TTC549 (cell line): ENCODE data around the gene COL18A1.

ENCODE experiments used
- FAIRE-seq: peaks from 2 replicates; lab custom pipeline; 2012; peaks lifted over from hg19 to GRCh38; lab: Jason Lieb, UNC

COL18A1 gene

DNA sequence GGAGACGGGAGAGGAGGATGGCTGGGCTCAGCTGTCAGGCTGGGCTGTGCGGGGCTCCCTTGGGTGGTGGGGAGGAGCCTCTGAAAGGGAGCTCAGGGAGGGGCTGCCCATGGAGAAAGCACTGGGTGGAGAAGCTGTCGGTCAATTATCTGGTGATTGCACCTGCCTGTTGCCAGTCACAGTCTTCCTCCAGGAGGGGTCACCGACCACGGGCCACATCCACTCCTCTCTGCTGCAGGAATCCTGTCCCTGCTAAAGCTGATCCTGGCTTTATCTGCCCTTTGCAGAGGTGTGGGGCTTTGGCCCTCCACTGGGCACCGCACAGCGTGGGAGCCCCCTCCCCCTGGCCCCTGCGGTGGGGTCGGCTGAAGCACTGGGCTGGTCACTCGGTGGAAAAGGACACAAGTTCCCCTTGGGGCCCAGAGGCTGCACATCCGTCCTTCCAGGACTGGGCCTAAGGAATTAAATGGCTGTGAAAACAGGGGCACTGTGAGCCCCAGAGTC, 21.8 kb upstream of the COL18A1 start:
- no peak for FAIRE-seq

- FAIRE-seq: no peak
Measured at GRCh38 chr21:45383615-45384201, 21.3 kb upstream of the COL18A1 start.

GRCh38 chr21:45384656-45385548, 20.1 kb upstream of the COL18A1 start:
- FAIRE-seq: no peak

- no peak for FAIRE-seq
Measured at GRCh38 chr21:45385549-45386050, 19.4 kb upstream of the COL18A1 start.

GRCh38 chr21:45386336-45386727, 18.6 kb upstream of the COL18A1 start:
- FAIRE-seq: no peak

DNA sequence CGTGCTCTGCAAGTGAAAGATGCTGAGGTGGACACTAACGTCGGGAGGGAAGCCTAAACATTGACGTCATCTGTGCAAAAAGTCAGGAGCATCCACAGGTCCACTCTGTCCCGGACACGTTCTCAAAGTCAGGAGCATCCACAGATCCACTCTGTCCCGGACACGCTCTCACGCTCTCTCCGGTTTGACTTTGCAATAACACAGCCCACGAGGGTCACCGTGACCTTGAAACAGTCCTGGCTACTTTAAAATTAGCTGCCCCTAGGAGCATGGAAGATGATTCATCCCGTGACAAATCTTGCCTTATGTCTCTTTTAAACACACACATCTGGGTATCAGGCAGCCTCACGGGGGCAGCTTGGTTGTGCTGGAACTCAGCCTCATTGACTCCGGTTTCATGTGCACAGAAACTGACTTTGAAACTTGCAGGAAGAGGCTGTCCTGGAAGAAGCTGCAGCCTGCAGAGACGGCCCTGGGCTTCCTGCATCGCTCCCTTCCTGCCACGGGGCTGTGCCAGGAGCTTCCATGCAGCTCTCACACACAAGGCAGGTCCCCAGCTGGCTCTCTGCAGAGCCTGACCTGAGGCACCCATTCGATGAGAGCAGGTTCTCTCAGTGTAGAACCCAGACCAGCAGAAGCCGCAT, 18.1 kb upstream of the COL18A1 start:
- no peak for FAIRE-seq

DNA sequence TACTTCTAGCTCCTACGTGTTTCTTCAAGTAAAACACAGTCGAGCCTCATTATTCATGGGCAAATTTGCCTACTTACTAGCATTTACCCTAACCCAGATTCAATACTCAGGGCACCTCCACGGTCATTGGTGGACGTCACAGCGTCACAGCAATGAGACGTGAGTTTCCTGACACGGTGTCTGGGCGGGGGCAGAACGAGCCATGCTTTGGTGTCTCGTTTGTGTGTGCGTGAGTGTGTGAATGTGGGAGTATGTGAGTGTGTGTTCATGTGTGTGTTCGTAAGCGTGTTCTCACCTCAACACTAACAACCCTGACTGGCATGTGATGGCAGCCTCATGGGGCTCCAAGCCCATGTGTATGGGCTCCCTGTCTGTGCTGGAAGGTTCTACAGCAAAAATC, 17.5 kb upstream of the COL18A1 start:
- FAIRE-seq: no peak

DNA sequence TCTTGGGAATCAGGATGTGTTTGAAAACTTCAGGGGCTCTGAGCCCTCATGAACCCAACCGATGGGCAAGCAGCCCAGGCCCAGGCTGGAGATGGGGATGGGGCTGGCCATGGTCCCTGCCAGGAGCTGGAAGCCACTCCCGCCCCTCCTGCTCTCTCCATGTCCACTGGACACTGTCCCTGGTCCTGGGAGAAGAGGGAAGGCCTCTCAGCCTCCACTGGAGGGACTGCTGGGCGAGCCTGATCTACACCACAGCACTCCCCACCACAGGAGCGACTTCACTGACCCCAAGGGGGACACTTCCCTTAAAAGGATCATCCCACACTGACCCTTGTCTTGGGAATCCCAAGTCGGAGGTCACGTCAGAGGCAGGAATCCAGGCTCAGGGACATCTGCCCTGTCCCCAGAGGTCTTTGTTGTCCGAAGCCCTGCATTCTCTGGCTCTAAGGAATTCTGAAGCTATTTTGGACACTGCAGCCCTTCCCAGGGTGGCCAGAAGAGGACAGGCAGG, 16.9 kb upstream of the COL18A1 start:
- no peak for FAIRE-seq

DNA sequence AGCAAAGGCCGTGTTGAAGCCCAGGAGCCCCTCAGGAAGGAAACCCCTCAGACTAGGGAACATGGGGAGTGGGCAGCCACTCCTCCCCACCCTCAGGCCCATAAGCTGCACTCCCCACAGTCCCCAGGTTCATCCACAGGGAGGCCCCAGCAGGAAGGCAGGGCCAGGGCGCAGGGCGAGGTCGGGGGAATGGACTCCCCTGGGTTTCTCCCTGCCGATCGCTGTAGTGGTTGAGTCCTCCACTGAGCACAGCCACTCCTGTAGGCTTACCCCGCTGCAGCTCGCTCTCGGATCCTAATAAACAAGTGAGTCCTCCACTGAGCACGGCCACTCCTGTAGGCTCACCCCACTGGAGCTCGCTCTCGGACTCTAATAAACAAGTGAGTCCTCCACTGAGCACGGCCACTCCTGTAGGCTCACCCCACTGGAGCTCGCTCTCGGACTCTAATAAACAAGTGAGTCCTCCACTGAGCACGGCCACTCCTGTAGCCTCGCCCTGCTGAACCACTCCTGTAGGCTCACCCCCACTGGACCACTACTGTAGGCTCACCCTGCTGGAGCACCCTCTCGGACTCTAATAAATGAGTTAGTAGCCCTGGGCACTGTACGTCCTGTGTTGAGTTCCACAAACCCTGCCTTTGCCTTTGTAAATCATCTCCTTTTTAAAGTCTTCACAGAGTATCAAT, 16.2 kb upstream of the COL18A1 start:
- FAIRE-seq: no peak

DNA sequence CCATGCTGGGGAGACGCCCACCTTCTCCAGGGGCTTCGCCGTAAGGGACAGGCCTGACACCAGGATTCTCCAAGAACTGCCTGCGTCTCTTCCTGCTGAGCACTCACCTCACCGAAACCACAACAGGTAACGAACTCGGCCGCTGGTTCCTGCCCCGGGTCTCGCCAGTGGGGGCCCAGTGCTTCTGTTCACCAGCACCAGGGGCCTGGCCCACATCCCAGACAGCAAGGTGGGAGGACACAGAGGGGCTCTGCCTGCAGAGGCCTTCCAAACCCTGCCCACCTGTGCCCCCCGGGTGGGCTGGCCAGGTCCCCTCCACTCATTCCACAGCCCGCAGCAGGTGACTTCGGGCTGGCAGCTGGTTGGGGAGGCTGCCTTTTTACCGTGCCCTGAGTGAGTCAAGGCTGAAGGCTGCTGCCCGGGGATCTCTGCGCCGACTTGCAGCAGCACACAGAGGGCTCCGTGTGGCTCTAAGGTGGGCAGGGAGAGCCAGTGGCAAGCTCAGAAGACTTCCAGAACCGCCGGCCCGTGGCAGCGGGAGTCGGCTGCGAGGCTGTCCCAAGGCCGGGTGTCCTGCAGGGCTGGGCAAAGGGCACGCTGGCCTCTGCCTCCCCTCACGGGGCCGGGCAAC, 14.7 kb upstream of the COL18A1 start:
- no peak for FAIRE-seq

DNA sequence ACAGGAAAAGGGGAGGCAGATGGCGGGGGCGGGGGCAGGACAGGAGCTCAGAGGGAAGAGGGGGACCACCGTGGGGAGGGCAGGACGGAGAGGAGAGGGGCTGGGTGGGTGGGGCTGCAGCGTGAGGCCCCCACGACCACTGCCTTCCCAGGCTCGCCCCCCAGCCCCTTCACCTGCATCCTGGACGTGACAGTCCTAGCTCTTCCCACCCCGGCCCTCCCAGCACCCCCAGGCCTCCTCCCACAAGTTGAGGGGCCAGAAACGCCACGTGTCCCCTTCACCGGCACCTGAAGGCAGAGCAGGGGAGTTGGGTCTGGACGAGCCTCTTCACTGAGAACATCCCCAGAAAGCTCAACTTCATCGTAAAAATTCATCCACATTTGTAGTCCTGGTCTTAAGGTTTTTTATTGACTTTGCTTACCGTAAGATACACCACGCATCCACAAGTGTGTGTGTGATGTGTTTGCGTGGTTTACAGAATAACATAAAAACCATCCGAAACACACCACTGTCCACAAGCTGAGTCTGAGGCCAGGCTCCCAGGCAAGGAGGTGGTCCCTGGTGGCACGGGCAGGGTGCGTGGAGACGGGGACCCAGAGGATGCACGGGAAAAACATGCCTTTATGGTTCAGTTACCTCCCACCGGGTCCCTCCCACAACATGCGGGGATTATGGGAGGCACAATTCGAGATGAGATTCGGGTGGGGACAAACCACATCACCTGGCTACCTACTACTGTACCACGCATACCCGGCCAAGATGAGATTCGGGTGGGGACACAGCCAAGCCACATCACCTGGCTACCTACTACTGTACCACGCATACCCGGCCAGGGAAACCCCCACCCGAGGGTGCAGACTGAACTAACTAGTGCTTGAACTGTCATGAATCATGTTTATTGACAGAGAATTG, 13.9 kb upstream of the COL18A1 start:
- no peak for FAIRE-seq

DNA sequence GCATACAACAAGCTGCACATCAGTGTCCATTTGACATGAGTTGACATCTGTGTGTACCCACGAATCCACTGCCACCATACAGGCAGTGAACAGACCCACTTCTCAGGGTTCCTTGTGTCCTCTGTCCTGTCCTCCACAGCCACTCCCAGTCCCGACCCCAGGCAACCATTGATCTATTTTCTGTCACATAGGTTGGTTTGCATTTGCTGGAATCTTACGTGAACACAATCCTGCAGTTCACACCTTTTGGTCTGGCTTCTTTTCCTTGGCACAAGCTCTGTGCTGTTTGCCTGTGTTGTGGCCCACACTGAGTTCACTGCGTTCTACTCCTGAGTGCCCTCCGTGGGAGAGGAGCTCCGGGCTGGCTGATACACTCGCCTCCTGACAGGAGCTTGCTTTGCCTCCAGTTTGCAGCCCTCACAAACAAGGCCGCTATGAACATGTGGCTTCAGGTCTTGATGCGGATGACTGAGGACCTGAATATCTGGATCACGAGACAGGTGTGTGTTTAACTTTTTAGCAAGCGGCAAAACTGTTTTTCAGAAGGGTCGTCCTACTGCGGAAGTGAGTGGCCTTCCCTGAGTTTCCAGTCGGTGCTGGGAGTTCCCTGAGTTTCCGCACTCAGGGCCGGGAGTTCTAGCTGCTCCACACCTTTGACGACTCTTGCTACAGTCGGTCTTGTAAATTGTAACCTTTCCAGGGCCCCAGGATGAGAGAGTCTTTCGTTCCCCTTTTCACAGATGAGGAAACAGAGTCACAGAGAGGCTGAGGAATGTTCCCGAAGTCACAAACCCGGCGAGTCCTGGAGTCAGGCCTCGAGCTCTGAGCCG, 13.0 kb upstream of the COL18A1 start:
- no peak for FAIRE-seq

GRCh38 chr21:45392573-45392971, 12.4 kb upstream of the COL18A1 start:
- FAIRE-seq: no peak

DNA sequence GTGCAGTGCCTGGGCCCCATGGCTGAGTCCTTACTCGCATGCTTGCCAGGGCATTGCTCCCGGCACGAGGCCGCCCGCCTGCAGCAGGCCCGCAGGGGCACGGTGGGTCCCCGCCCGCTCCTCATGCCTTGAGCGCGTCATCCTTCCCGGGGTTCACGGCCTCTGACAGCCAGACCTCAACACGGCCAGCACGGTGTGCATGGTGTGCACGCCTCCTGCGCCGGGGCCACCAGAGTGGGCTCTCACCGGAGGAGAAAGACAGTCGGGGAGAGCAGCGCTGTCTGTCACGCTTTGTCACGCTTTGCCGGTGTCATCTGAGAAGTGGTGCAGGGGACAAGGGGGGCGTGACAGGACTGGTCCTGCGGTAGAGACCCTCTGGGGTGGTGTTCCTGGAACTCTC, 11.9 kb upstream of the COL18A1 start:
- no peak for FAIRE-seq

- FAIRE-seq: no peak
Measured at GRCh38 chr21:45393833-45394638, 10.9 kb upstream of the COL18A1 start.

DNA sequence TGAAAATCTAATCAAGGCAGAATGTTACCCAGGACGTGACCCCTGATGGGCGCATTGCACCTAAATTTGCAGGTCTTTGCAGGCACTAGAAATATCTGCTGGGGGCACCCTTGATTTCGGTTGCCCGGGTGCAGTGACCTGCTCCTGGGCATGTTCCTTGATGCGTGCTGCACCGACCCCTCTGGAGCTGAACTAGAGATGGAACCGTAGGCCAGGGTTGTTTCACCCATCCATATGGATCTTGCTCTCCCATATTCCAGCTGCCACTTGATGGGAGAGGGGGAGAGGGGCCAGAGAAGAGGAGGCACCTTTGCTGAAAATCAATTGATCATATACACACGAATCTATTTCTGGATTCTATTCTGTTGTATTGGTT, 8.4 kb upstream of the COL18A1 start:
- no peak for FAIRE-seq

- FAIRE-seq: no peak
Measured at GRCh38 chr21:45397381-45397780, 7.6 kb upstream of the COL18A1 start.

- no peak for FAIRE-seq
Measured at GRCh38 chr21:45401054-45401518, 3.9 kb upstream of the COL18A1 start.
